GM19468 (cell line): ENCODE results near the gene CAV3.

ENCODE experiments used
- ATAC-seq: cut with Tn5 transposase; IDR thresholded peaks from one replicate; pipeline ENCODE4 v1.9.1; 2021; ENCODE audit warnings: mild to moderate bottlenecking, moderate library complexity, moderate number of reproducible peaks; ENCODE audit not compliant: unreplicated experiment; ENCODE audit errors: extremely low read depth

The CAV3 gene

DNA sequence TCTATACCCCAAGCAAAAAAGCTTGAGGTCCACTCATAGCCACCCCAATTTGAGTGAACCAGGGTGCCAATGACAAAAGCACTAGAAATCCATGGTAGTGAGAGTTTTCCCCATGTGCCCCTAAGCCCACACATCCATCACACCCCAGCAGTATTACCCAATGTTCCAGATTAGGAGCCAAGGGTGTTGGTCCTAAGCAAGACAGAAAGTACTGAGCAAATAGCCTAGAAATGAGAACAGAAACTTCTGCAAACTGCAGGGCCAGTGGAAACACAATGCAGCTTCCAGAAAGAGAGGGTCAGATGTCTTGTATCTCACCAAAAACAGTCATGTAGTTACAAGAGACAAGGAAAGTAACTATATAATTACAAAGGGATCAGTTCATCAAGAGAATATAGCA lies 46.7 kb downstream of the CAV3 start:
- no peak for ATAC-seq

GRCh38 chr3:8784676-8785435 lies 51.3 kb downstream of the CAV3 start:
- ATAC-seq: no peak

DNA sequence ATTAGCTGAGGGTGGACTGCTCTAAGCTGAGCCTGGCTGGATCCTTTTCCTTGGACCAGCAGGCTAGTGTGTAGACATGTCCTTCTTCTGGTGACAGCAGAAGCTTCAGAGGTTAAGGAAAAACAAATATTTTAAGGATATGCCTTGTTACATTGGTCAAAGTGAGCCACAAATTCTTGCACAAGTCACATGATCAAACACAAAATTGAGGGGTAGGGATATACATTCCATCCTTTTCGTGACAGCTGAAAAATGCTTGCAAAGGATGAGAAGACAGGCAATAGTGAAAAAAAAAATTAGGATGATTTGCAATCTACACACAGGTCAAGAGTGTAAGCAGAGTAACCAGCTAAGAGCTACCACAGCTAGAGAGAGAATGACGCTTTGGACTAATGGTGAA lies 56.9 kb downstream of the CAV3 start:
- ATAC-seq: no peak

GRCh38 chr3:8793242-8793641 lies 59.6 kb downstream of the CAV3 start:
- ATAC-seq: no peak

- ATAC-seq: no peak
Observed at GRCh38 chr3:8794247-8794646, 60.6 kb downstream of the CAV3 start.
